Karpas-422 (cell line): ENCODE results near the gene SYAP1. TPM values are rescaled to one million over a fixed set of nuclear protein-coding genes. Genes with fewer than 3 reads are reported as not detected.
A peak's percentile ranks its signal among the peaks of the same experiment; 100 is the strongest.
"Not testable (repeated sequence)": the region's sequence is repeated elsewhere in the genome, so short reads cannot be mapped to it uniquely, and the experiment has no call there.

Experiments used
- DNase-seq: peaks from one replicate; pipeline ENCODE4 v3.0.0-alpha.2; 2015
- H2AFZ ChIP-seq: fragments of 200-600 bp; sonication (generic); 2 replicates; pipeline ENCODE4 v1.6.1; 2014; ENCODE audit warnings: antibody characterized with exemption, low read length, mixed read lengths
- H3K27ac ChIP-seq: fragments of 200-600 bp; sonication (generic); 2 replicates; pipeline ENCODE4 v1.5.1; 2014; ENCODE audit warnings: mild to moderate bottlenecking, low read length, moderate library complexity
- H3K27me3 ChIP-seq: fragments of 200-600 bp; sonication (generic); 2 replicates; pipeline ENCODE4 v1.6.1; 2014; ENCODE audit warnings: low read length, mixed read lengths
- H3K36me3 ChIP-seq: fragments of 200-600 bp; sonication (generic); 2 replicates; pipeline ENCODE4 v1.6.1; 2014; ENCODE audit warnings: low read length, mixed read lengths; ENCODE audit not compliant: insufficient read depth
- H3K4me1 ChIP-seq: fragments of 200-600 bp; sonication (generic); 2 replicates; pipeline ENCODE4 v1.6.1; 2014; ENCODE audit warnings: mild to moderate bottlenecking, low read length, mixed read lengths
- H3K4me2 ChIP-seq: fragments of 200-600 bp; sonication (generic); 2 replicates; pipeline ENCODE4 v1.6.1; 2014; ENCODE audit warnings: low read length, low read depth, mild to moderate bottlenecking; ENCODE audit not compliant: poor library complexity, severe bottlenecking
- H3K4me3 ChIP-seq: fragments of 200-600 bp; sonication (generic); 2 replicates; pipeline ENCODE4 v1.5.1; 2014; ENCODE audit warnings: mild to moderate bottlenecking, antibody characterized with exemption, low read length, mixed read lengths
- H3K79me2 ChIP-seq: fragments of 200-600 bp; sonication (generic); 2 replicates; pipeline ENCODE4 v1.6.1; 2014; ENCODE audit warnings: mild to moderate bottlenecking, low read length, mixed read lengths
- H3K9ac ChIP-seq: fragments of 200-600 bp; sonication (generic); 2 replicates; pipeline ENCODE4 v1.6.0; 2014; ENCODE audit warnings: low read length
- H3K9me2 ChIP-seq: fragments of 200-600 bp; sonication (generic), shearing (Covaris generic); replicated peaks from 2 replicates; pipeline ENCODE4 v1.6.0; 2014; ENCODE audit warnings: mild to moderate bottlenecking, low read length, moderate library complexity; ENCODE audit not compliant: insufficient read depth
- H3K9me3 ChIP-seq: fragments of 300-700, 200-600 bp; sonication (generic); 2 replicates; pipeline ENCODE4 v1.6.1; 2014; ENCODE audit warnings: low read length, mixed read lengths
- H4K20me1 ChIP-seq: fragments of 200-600 bp; sonication (generic); 2 replicates; pipeline ENCODE4 v1.6.1; 2014; ENCODE audit warnings: mild to moderate bottlenecking, antibody characterized with exemption, low read length, low read depth; ENCODE audit not compliant: insufficient read depth
- total RNA-seq: library from RNA; depleted of rRNA; stranded (reverse); fragments of >200 nt; shearing (Covaris generic); gene quantifications from 2 replicates; pipeline ENCODE4 v1.2.3, GENCODE V29; 2014; ENCODE audit warnings: low replicate concordance

The SYAP1 gene
- total RNA-seq, 1 experiment from 2014 or later, result 31.2 TPM

- H3K36me3 ChIP-seq, result no peaks in the 10 kb centered on the region
- DNase-seq, result no peak
- no peaks in the 10 kb centered on the region for H3K79me2 ChIP-seq
- H3K9me3 ChIP-seq, result no peaks in the 10 kb centered on the region
- H3K9me2 ChIP-seq, result no peaks in the 10 kb centered on the region
- no peak overlapping the region for H2AFZ ChIP-seq
- H3K27ac ChIP-seq, result no peak overlapping the region
- H3K4me2 ChIP-seq, result no peak overlapping the region
- H3K4me3 ChIP-seq, result no peak overlapping the region
- peaks cover 4% of the 10 kb centered on the region; the same call in 1 of the 2 replicates for H3K4me1 ChIP-seq
- no peaks in the 10 kb centered on the region for H3K27me3 ChIP-seq
- no peak overlapping the region for H3K9ac ChIP-seq
- no peaks in the 10 kb centered on the region for H4K20me1 ChIP-seq
Observed at GRCh38 chrX:16772460-16772859, 53.0 kb downstream of the SYAP1 start.

- DNase-seq, result no peak
- H3K27ac ChIP-seq, result no peak overlapping the region
- no peaks in the 10 kb centered on the region for H3K27me3 ChIP-seq
- H3K4me3 ChIP-seq, result no peak overlapping the region
- peaks cover 4% of the 10 kb centered on the region; the same call in 1 of the 2 replicates for H3K4me1 ChIP-seq
- no peaks in the 10 kb centered on the region for H4K20me1 ChIP-seq
- no peaks in the 10 kb centered on the region for H3K9me3 ChIP-seq
- no peak overlapping the region for H3K9ac ChIP-seq
- no peak overlapping the region for H2AFZ ChIP-seq
- H3K9me2 ChIP-seq, result no peaks in the 10 kb centered on the region
- H3K79me2 ChIP-seq, result no peaks in the 10 kb centered on the region
- no peaks in the 10 kb centered on the region for H3K36me3 ChIP-seq
- no peak overlapping the region for H3K4me2 ChIP-seq
Observed at GRCh38 chrX:16774746-16775145, 55.3 kb downstream of the SYAP1 start.

DNA sequence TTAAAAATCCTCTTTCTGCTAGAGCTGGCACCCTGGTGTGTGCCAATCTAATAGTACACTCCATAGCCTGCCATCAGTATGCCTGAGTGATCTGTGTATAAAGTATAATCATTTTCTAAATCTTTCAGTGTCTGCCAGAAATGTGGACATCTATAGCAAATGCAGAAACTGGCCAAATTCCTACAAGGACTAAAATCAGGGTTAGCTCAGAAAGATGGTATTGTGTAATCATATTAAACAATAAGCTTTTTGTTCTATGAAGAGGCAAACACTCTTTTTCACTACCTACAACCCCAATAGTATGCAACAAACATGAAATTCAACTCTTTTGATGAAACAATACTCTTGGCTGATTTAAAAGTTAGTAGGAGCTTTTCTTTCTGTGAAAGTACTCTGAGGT, 59.1 kb downstream of the SYAP1 start:
- Histone ChIP-seq H2AFZ (no peak overlapping the region), H4K20me1 (no peaks in the 10 kb centered on the region), H3K27me3 (no peaks in the 10 kb centered on the region), H3K9me2 (no peaks in the 10 kb centered on the region), H3K4me3 (no peak overlapping the region), H3K79me2 (no peaks in the 10 kb centered on the region), H3K9me3 (no peaks in the 10 kb centered on the region), H3K4me2 (no peak overlapping the region), H3K4me1 (no peaks in the 10 kb centered on the region), H3K36me3 (no peaks in the 10 kb centered on the region), H3K9ac (no peak overlapping the region), H3K27ac (no peak overlapping the region)
- no peak for DNase-seq

DNA sequence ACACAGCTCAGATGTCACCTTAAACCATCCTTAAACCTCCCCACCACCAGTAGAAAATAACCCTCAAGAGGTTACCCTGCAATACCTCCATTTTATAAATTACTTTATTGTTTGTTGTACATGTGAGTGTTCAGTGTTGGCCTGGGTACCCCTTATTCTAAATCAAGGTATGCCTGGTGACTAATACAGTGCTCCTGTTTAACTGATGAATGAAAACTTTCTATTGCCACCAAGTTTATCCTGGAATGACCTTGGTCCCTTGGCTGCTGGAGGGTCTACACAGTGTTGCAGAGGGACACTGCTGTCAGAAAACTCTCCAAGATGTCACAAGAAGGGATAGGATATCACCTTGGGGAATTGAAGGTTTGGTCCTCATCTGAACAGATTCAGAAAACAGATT, 59.6 kb downstream of the SYAP1 start:
- Histone ChIP-seq H3K36me3 (no peaks in the 10 kb centered on the region), H3K79me2 (no peaks in the 10 kb centered on the region), H3K9me3 (no peaks in the 10 kb centered on the region), H3K27ac (no peak overlapping the region), H3K9me2 (no peaks in the 10 kb centered on the region), H3K27me3 (no peaks in the 10 kb centered on the region), H3K4me3 (no peak overlapping the region), H3K4me2 (no peak overlapping the region), H3K9ac (no peak overlapping the region), H2AFZ (no peak overlapping the region), H3K4me1 (no peaks in the 10 kb centered on the region), H4K20me1 (no peaks in the 10 kb centered on the region)
- DNase-seq, result no peak

DNA sequence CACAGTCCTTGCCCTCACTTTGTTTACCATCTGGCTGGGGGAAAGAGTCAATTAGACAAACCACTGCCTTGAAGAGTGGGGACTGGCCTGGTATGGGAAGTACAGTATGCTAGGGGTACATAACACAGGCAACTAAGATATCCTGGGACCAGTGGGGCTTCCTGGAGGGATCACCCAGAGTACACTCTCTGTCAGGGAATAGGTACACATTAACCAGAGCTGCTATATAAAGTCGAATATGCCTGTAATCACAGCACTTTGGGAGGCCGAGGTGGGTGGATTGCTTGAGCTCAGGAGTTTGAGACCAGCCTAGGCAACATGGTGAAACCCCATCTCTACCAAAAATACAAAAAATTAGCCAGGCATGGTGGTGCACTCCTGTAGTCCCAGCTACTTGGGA, 60.4 kb downstream of the SYAP1 start:
- not testable (repeated sequence) for H3K4me2 ChIP-seq

DNA sequence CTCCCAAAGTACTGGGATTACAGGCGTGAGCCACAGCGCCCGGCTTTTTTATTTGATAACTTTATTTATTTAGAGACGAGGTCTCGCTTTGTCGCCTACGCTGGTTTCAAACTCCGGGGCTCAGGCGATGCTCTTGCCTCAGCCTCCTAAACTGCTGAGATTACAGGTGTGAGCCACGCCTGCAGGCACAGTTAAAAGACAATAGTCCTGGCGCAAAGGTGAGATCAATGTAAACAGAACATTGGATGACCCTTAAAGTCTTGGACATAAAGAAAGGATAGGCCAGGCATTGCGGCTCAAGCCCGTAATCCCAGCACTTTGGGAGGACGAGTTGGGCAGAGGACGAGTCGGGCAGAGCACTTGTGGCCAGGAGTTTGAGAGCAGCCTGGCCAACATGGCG, 64.0 kb downstream of the SYAP1 start:
- Histone ChIP-seq H3K9ac (no peak overlapping the region), H3K36me3 (no peaks in the 10 kb centered on the region), H3K27ac (no peak overlapping the region), H3K4me2 (no peak overlapping the region), H3K27me3 (no peaks in the 10 kb centered on the region), H3K9me3 (no peaks in the 10 kb centered on the region), H3K4me1 (peaks cover 17% of the 10 kb centered on the region), H2AFZ (no peak overlapping the region), H4K20me1 (no peaks in the 10 kb centered on the region), H3K79me2 (peaks cover 21% of the 10 kb centered on the region), H3K4me3 (no peak overlapping the region), H3K9me2 (no peaks in the 10 kb centered on the region)
- DNase-seq, result no peak

More for the DNA sequence above, 60.4 kb downstream of the SYAP1 start:
- not testable (repeated sequence) for H4K20me1 ChIP-seq, H2AFZ ChIP-seq, H3K27me3 ChIP-seq, H3K9ac ChIP-seq, H3K9me3 ChIP-seq, H3K4me3 ChIP-seq, H3K4me1 ChIP-seq, DNase-seq, H3K79me2 ChIP-seq, H3K27ac ChIP-seq, H3K36me3 ChIP-seq, H3K9me2 ChIP-seq

GRCh38 chrX:16784440-16784839, 65.0 kb downstream of the SYAP1 start:
- not testable (repeated sequence) for H3K9ac ChIP-seq, H3K9me2 ChIP-seq, H2AFZ ChIP-seq, H3K27me3 ChIP-seq, H3K4me2 ChIP-seq, H4K20me1 ChIP-seq, H3K9me3 ChIP-seq, H3K27ac ChIP-seq, H3K4me3 ChIP-seq, H3K36me3 ChIP-seq, DNase-seq
- Histone ChIP-seq H3K79me2 (peaks cover 31% of the 10 kb centered on the region), H3K4me1 (peaks cover 27% of the 10 kb centered on the region)

GRCh38 chrX:16785247-16786138, 66.1 kb downstream of the SYAP1 start:
- peak; percentile 60 for DNase-seq
- H3K27ac ChIP-seq, result no peak overlapping the region
- H3K4me1 ChIP-seq, result peaks cover 32% of the 10 kb centered on the region
- H2AFZ ChIP-seq, result peak overlapping the region; percentile 89
- H3K9me3 ChIP-seq, result no peaks in the 10 kb centered on the region
- peaks cover 9% of the 10 kb centered on the region; the same call in 1 of the 2 replicates for H3K36me3 ChIP-seq
- H3K79me2 ChIP-seq, result peaks cover 42% of the 10 kb centered on the region
- no peaks in the 10 kb centered on the region for H3K9me2 ChIP-seq
- H3K27me3 ChIP-seq, result no peaks in the 10 kb centered on the region
- H3K4me3 ChIP-seq, result peak overlapping the region; percentile 79
- 0 out of 2 replicates have a peak, but pooled peaks cover under 1% of the 10 kb centered on the region for H4K20me1 ChIP-seq
- H3K4me2 ChIP-seq, result peak overlapping the region; percentile 87
- H3K9ac ChIP-seq, result peak overlapping the region; percentile 71
